ENCODE results near the gene ZSCAN23.
"Not testable (repeated sequence)": the region's sequence is repeated elsewhere in the genome, so short reads cannot be mapped to it uniquely, and the experiment has no call there.

Gene ZSCAN23

GRCh38 chr6:28436404-28436803 is 6.9 kb downstream of the ZSCAN23 start:
- DNase-seq (ENCODE audit: low spot score): no peak

DNA sequence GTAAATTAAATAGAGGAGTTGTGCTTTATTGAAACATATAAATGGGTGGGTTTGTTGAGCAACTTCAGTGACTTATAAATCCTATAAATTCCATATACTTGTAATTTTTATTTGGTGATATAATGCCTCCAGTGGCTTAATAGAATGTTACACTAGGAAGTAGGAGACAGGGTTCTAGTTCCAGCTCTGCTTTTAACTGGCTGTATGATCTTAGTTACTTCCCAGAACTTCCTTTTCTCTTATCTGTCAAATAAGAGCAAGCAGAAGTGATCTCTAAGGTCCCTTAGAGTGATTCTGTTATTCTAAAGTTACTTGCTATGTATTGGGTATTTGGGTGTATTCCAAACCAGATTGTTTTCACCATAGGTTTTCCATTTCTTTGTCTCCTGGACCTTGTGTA is 10.2 kb downstream of the ZSCAN23 start:
- no peak for DNase-seq (ENCODE audit: low spot score)

- DNase-seq (ENCODE audit: low spot score): no peak
Measured at GRCh38 chr6:28429781-28430180, 13.5 kb downstream of the ZSCAN23 start.

DNA sequence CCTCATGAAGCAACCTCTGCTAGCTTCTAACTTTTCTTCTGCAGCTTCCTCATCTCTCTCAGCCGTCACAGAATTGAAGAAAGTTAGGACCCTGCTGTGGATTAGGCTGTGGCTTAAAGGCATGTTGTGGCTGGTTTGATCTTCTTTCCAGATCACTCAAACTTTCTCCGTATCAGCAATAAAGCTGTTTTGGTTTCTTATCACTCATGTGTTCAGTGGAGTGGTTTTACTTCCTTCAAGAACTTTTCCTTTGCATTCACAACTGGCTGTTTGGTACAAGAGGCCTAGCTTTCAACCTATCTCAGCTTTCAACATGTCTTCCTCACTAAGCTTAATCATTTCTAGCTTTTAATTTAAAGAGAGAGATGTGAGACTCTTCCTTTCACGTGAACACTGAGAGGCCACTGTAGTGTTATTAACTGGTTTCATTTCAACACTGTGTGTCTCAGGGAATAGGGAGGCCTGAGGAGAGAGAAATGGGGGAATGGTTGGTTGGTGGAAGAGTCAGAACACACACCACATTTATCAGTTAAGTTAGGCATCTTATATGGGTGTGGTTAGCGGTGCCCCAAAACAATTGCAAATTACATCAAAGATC is 17.2 kb downstream of the ZSCAN23 start:
- DNase-seq (ENCODE audit: low spot score): no peak

- no peak for DNase-seq (ENCODE audit: low spot score)
Measured at GRCh38 chr6:28424163-28424562, 19.1 kb downstream of the ZSCAN23 start.

DNA sequence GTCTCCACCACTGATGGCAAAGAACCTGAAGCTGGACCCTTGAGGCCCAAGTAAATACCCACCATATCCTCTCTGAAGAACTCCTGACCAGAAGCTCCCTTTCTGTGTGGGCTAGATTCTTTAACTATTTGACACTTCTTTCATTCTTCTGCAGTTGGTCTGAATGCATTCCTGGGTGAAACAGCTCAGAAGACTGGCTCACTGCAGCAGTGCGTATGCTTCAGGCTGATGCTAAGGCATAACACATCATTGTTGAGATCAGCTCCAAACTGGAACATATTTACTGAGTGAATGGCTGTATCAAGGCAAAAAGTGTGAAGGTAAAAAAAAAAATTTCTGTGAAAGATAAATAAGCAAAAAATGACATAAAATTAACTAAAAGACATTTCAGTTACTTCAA is 19.7 kb downstream of the ZSCAN23 start:
- DNase-seq (ENCODE audit: low spot score): no peak

DNA sequence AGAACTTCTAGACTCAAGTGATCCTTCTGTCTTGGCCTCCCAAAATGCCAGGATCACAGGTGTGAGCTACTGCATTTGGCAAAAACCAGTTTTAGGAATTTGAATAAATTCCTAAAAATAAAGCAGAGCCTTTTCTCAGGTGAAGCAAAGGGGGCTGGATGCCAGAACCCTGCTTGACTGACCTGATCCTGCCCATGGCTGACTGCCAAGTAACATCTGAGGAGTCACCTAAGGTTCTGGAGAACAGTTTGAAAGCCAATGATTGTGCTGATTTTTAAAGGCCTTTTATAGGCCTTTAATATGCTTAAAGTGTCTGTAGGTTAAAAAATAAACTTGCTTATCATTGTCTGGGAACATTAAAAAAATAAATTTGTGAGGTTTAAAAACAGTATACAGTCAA is 29.6 kb downstream of the ZSCAN23 start:
- no peak for DNase-seq (ENCODE audit: low spot score)

GRCh38 chr6:28410767-28411166 is 32.5 kb downstream of the ZSCAN23 start:
- DNase-seq (ENCODE audit: low spot score): no peak

DNA sequence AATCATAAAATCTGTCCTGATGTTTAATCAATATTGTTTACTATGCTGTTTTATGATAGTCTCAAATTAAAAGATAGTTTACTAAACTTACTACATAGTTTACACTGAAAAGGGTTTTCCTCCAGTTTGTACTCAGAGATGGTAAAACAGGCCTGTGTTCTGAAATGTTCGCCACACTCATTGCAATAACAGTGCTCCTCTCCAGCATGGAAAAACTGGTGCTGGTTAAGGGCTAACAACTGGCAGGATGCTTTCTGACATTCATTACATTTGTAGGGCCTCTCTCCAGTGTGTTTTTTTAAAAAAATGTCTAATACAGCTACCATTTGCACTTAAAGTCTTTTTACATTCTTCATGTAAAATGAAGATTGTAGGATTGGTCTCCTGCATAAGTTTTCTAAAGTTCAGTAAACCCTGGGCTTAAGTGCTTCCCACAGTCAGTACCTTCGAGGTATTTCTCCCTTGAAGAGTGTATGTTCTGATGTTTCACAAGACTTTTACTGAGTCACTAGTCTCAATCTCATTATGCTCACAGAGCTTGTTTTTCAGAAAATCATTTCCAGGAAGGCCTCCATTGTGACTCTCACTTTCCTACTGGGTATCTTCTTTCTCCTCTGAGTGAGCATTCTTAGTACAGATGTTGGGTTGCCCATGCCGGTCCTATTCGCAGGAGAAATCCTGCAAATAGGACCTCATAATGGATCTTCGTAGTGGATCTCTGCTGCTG is 35.1 kb downstream of the ZSCAN23 start:
- DNase-seq (ENCODE audit: low spot score): no peak

- DNase-seq (ENCODE audit: low spot score): no peak
Measured at GRCh38 chr6:28407401-28407800, 35.9 kb downstream of the ZSCAN23 start.

DNA sequence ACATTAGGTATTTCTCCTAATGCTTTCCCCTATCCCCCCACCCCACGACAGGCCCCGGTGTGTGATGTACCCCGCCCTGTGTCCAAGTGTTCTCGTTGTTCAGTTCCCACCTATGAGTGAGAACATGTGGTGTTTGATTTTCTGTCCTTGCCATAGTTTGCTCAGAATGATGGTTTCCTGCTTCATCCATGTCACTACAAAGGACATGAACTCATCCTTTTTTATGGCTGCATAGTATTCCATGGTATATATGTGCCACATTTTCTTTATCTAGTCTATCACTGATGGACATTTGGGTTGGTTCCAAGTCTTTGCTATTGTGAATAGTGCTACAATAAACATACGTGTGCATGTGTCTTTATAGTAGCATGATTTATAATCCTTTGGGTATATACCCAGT is 39.4 kb downstream of the ZSCAN23 start:
- DNase-seq (ENCODE audit: low spot score): not testable (repeated sequence)

DNA sequence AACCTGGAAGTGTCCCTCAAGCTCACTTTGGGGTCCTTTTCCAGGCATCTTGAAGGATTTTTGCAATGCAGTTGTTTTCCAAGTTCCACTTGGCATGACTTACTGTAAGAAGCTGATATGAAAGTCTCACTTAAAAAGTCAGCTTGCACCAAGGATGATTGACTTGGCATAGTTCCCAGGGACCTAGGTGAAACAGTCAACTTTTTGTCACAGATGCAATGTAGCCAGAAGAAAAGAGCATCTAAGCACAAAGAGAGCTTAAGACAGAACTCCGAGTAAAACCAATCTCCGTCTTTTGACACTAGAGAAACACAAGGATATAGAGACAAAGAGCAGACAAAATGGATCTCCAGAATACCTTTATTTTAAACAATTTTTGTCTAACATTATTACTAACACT is 41.1 kb downstream of the ZSCAN23 start:
- DNase-seq (ENCODE audit: low spot score): no peak

GRCh38 chr6:28401172-28401571 is 42.1 kb downstream of the ZSCAN23 start:
- DNase-seq (ENCODE audit: low spot score): no peak

- no peak for DNase-seq (ENCODE audit: low spot score)
Measured at GRCh38 chr6:28400122-28400451, 43.2 kb downstream of the ZSCAN23 start.

DNA sequence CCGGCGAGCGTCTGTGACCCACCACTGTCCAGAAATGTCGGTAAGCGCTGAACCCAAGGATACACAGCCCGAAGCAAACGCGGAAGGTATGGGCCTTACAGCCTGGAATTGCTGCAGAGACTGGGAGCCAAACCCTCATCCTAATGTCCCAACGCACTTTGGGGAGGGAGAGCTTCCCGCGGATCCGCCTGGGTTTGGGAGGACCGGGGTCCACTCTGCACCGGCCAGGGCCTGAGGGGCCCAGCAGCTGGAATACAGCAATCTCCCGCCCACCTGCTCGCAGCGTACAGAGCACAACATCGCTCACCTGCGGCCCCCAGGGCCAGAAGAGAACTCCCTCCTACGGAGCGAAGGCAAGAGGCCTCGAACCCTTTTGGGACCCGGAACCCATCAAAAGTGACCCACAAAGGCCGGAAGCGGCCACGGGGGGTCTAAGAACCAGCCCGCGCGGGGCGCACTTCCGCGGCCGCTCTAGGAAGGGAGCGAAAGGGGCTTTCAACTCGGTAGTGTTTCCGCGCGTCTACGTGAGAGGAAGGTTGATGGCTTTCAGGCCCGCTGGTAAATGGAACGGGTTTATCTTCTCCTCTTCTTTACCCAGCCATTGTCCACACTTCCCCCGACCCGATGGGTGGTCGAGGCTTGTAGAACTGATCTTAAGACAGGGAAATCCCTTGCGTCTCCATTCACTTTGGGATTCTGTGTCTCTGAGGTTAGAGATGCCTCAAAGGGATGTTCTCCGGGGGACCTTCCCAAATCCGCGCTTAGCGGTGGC is 43.8 kb downstream of the ZSCAN23 start, which contains the start of gene ZSCAN12:
Gene ZSCAN12 (minus strand): TSS at position 398 of the 772 bp plus-strand sequence. CDS start 1,342 bp downstream, outside the sequence.
- DNase-seq (ENCODE audit: low spot score): peak; percentile 90

DNA sequence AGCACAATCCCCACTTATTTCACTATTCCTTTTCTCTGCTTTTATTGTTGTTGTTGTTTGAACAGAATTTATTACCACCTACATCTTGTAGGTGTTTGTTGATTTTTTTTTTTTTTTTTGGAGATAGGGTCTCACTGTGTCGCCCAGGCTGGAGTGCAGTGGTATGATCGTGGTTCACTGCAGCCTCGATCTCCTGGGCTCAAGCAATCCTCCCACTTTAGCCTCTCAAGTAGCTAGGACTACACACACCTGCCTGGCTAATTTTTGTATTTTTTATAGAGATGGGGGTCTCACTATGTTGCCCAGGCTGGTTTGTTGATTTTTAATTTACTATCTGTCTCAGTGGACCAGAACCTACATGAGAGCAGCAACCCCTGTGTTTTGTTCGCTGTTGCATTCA is 47.4 kb downstream of the ZSCAN23 start:
- no peak for DNase-seq (ENCODE audit: low spot score)

DNA sequence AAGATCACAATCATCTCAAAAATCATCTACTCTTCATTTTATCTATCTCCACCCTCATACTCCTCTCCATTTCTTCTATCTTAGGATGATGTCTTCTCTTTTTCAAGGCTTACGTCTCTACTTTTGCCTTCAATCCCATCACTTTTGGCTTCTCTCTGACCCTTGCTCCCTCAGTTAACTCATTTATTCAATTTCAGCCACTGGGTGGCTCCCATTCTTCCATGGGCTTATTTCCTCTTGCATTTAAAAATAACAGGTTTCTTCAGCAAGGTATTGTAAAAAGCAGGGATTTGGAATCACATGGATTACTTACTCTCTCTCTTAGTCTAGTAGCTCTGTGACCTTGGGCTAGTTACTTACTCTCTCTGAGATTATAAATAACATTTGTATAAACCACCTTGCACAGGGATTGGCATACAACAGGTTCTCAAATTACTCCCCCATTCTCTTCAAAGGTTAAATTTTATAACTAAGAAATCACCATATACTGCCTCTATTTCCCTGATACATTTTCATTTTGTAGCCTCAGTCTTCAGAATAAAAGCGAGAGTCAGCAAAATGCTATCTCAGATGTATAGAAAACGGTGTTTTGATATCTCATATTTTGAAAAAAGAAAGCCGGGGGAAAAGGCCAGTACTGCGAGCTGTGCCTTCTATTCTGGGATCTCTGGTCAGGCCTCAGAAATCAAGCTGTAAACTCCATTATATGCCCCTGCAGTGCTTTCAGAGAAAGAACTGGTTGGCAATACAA is 49.2 kb downstream of the ZSCAN23 start:
- no peak for DNase-seq (ENCODE audit: low spot score)

- no peak for DNase-seq (ENCODE audit: low spot score)
Measured at GRCh38 chr6:28390688-28391087, 52.6 kb downstream of the ZSCAN23 start.

GRCh38 chr6:28384143-28384533 is 59.2 kb downstream of the ZSCAN23 start:
- no peak for DNase-seq (ENCODE audit: low spot score)

GRCh38 chr6:28383235-28384142 is 59.8 kb downstream of the ZSCAN23 start:
- peak; percentile 78 for DNase-seq (ENCODE audit: low spot score)
